HTR-8/SVneo (cell line): ENCODE results near the gene SDHA.
A peak's percentile ranks its signal among the peaks of the same experiment; 100 is the strongest.
"Not testable (repeated sequence)": the region's sequence is repeated elsewhere in the genome, so short reads cannot be mapped to it uniquely, and the experiment has no call there.

Experiments
- DNase-seq: peaks from one replicate; pipeline ENCODE4 v3.0.0; 2011; ENCODE audit warnings: low spot score, mixed read lengths; ENCODE audit not compliant: insufficient read length
- FAIRE-seq: peaks from 2 replicates; lab custom pipeline; 2011; peaks lifted over from hg19 to GRCh38; lab: Jason Lieb, UNC

Gene SDHA

GRCh38 chr5:196350-196749, 21.8 kb upstream of the SDHA start:
- DNase-seq (no peak), FAIRE-seq (no peak)

DNA sequence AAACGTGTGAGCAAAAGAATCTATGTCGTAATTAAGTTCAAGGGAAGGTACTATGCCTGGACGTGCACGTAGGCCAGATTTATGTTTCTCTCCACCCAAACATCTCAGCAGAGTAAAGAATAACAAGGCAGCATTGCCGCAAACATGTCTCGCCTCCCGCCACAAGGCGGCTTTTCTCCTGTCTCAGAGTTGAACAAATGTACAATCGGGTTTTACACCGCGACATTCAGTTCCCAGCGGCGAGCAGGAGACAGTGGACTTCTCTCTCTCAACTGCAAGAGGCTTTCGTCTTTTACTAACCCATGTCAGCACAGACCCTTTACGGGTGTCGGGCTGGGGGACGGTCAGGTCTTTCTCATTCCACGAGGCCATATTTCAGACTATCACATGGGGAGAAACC, 21.1 kb upstream of the SDHA start:
- FAIRE-seq: peak; percentile 62
- not testable (repeated sequence) for DNase-seq

- DNase-seq: no peak
- no peak for FAIRE-seq
Measured at GRCh38 chr5:197892-198489, 20.1 kb upstream of the SDHA start.

DNA sequence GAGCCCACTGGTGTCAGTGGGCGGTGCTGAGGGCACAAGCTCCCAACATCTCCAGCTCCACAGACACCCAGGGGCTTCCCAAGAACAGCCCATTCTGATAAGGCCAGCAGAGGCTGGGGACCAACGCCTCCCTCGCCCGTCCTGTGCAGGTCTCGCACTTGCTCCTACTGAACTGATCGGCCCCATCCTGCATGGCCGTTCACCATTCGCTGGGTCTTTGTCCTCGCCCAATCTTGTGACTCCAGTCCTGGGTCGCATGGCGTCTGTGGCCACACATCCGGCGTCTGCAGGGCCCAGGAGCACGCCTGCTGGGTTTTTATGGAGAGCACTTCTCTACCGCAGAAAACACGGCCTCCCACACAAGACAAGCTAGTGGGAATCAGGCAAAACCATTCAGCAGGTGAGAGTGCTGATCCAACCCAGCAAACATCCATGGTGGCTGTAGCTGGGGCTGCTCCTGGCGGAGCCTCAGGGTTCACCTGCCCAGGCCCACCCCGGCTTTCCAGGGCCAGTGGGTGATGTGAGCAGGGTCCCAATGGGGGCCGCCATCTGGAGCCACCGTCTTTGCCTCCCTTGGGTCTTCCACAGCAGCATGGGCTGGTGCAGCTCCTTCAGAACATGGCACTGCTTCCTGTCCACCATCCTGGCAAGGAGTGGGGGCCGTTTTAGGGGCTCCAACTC, 19.5 kb upstream of the SDHA start:
- FAIRE-seq (no peak), DNase-seq (no peak)

DNA sequence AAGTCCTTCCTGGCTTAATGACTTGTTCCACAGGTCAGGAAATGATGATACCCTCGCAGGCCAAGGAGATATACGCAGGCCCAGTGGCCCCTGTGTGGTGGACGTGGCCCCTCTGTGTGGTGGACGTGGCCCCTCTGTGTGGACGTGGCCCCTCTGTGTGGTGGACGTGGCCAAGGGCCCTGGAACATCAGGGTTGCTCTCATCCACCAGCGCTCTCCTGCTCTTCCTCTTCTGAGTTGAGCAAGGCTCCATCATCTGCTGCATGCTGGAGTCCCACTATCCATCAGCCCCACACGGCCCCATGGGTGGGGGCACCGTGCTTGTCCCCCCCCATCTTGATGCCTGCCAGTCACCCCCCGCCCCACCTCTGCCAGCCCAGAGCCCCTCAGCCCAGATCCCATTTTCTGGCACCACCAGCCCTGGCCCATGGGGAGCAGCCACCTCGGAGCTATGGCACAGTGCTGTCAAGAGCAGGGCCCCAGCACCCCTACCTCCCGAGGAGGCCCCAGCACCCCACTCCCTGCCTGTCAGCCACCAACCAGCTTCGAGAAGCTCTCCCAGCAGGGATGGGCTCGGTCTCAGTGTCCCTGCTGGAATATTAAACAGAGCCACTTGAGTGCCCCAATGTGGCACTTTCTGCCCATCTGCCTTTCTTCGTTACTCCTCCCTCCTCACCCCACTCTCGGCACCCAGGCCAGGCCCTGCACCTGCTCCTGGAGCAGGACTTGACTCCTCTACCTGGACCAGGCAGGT, 18.7 kb upstream of the SDHA start:
- FAIRE-seq (peak; percentile 62), DNase-seq (no peak)

GRCh38 chr5:199950-200645, 18.0 kb upstream of the SDHA start:
- DNase-seq (no peak), FAIRE-seq (no peak)

DNA sequence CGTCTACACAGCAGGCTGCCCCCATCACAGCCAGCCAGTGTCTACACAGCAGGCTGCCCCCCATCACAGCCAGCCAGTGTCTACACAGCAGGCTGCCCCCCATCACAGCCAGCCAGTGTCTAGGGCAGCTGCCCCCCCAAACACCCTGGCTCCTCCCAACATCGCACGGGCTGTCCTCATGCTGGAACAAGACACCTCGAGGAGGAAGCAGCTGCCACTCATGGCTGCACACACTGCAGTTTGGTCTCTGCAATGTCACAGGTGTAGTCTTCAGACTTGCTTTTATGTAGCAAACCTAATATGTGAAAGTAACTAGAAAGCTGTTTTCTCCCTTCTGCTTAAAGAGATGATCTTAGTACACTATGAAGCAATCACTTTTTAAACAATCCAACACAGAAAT, 17.1 kb upstream of the SDHA start:
- no peak for DNase-seq
- no peak for FAIRE-seq

DNA sequence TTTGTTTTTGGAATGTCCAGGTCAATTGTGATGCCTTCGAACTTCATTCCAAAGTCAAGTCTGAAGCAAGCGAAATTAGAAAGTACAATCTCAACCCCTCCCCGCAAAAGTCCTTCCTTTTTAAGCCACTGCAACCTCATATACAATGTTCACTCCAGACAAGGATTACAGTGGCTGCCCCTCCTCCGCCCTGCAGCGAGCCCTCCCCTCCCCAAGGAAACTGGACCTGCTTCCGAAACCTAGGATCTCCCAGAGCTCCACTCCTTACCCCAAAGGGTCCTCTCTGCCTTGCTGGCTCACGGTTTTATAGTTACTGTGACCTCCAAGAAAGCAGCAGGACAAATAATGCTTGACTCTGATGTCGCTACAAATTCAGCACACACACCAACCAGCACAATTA, 16.4 kb upstream of the SDHA start:
- DNase-seq (no peak), FAIRE-seq (no peak)

DNA sequence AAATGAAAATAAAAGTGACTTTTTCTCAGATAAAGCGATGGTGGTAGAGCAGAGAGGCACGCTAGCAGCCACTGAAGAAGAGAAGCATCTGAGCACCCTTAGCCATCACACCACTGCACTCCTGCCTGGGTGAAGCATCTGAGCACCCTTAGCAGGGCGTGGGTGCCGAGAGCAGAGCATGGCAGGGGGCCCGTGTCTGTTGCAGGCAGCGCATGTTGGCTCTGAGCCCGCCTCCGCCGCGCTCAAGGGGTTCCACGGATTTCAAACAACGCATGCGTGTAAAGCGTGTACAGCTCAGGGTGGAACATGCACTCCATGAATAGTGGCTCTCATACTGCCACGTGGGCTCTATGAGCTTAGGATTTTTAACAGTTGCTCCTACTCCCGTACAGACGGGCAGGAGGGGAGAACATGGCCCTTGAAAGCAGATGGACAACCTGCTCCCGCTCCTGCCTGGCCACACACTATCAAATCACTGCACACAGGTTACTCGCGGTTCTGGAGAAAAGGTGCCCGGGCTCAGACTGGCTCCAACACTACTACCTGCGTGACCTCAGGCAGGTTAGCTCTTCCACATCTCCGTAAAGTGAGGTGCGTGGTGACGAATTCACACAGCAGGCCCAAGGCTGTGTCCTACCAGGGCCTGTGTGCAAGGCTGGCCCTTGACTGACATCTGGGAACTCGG, 14.7 kb upstream of the SDHA start:
- DNase-seq (no peak), FAIRE-seq (peak; percentile 4)

GRCh38 chr5:204001-204400, 14.1 kb upstream of the SDHA start:
- no peak for DNase-seq
- no peak for FAIRE-seq

DNA sequence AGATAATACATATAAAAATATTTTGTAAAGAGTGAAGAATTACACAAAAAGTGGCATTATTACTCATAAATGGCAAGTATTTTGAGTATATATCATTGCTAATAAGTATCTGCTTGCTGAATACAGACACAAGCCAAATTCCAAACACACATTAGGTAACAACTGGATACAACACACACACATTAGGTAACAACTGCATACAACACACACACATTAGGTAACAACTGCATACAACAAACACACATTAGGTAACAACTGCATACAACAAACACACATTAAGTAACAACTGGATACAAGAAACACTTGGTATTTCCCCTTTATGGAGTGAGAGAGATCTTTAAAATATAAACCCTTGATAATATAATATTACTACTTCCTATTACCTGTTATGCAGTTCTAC, 13.7 kb upstream of the SDHA start:
- FAIRE-seq: peak; percentile 76
- DNase-seq: no peak

- FAIRE-seq (no peak), DNase-seq (no peak)
Measured at GRCh38 chr5:204966-205670, 13.0 kb upstream of the SDHA start.

GRCh38 chr5:206406-206805, 11.7 kb upstream of the SDHA start:
- no peak for DNase-seq
- FAIRE-seq: no peak

DNA sequence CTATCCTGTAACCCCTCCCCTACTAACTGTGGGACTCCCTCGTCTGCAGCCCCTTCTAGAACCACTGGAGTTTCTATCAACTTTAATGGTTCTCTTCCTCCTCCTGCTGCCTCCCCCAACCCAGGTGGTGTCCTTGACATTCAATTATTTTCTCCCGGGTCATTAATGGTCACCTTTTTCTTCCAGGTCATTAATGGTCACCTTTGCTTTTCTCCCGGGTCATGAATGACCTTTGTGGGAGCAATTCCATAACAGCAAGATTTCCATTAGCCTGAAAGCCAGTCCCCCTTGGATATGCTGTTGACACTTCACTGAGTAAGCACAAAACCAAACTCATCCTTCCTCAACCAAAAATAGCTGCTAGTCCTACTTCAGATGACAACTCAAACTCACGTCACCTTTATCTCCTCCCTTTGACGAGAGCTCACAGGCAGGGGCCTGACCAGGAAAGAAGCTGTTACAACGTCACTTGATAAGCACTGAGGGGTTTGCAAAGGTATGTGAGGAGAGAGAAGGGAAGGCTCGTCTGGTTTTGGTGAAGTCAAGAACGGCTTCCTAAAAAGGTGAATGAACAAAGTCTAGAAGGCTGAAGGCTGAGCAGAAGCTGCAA, 11.1 kb upstream of the SDHA start:
- FAIRE-seq (no peak), DNase-seq (no peak)

GRCh38 chr5:207599-207998, 10.5 kb upstream of the SDHA start:
- FAIRE-seq: no peak

DNA sequence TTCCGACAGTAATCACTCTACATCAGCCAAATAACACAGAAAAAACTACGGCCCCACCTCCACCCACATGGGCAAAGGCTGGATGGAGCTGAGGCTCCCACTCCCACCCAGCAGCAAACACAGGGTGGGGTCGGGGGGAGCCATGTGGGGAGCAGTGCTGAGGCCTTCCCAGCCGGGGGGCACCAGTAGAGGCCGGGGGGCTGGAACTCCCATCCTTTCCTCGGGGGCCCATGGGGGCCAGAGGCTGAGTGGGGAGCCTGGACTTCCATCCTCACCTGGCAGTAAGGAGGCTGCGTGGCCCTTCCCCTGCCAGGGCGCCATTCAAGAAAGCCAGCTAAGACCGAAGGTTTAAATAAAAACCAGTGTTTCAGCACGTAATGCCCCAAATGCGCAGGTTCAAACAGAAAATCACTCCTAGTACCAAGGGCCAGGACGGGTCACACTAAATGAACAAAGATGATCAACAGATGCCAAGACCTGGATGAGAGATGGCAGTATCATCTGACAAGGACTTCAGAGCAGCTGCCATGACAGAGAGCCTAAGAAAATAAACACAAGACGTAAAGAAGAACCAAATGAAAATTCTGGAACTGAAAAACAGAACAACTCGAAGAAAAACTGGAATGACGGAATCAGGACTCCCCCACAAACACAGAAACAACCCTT, 9.5 kb upstream of the SDHA start:
- FAIRE-seq (no peak), DNase-seq (no peak)

More at GRCh38 chr5:207599-207998, 10.5 kb upstream of the SDHA start:
- DNase-seq: no peak

- DNase-seq: no peak
- no peak for FAIRE-seq
Measured at GRCh38 chr5:213803-214395, 4.2 kb upstream of the SDHA start.

DNA sequence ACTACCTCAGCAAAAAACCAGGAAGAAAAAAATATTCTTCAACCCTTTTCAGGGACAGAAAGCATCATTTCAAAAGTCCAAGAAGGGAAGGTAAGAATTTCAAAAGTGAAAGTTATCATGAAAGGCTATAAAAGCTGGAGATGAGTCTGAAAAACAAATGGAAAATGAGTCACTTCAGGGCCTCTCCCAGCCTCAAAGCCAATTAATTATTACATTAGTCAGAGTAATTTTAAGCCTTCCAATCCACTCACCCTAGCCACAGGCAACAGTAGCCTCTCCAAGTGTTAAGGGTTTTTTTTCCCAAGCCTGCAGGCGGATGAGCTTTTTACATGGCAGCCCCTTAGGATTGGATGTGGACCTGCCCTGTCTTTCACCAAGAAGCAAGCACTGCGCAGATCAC, 2.9 kb upstream of the SDHA start:
- not testable (repeated sequence) for FAIRE-seq, DNase-seq
